GM12892 (cell line): ENCODE results near the gene ZEB2.

Source experiments
- POLR2A ChIP-seq: IDR thresholded peaks from 2 replicates; pipeline ENCODE4 v1.6.1; 2011; ENCODE audit warnings: low read depth, low read length, control low read depth
- TAF1 ChIP-seq: IDR thresholded peaks from 2 replicates; pipeline ENCODE4 v1.6.1; 2011; ENCODE audit warnings: low read depth, mild to moderate bottlenecking, control low read depth, low read length, borderline replicate concordance

DNA sequence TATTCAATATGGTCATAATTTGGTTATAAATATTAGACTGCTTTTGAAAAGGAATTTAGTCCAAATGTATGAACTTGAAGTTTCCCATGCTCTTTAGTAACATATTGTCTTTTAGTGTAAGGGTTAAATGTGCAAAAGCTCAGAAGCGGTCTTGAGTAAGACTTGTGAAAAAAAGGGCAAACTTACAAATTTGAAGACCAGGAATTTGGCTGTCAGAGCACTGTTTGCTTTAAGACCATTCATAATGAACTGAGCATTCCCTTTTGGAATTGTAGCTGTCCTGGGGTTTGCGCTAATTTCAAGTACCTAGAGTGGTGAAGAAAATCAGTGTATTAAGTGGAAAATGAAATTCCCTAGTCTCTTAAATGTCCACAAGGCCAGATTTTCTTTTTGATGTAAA lies 6.9 kb upstream of the ZEB2 start:
- TF ChIP-seq POLR2A (no peak), TAF1 (no peak)
